Neural crest cell (in vitro differentiated cells): ENCODE data around the gene ATP10B. TPM values are rescaled to one million over a fixed set of nuclear protein-coding genes. Genes with fewer than 3 reads are reported as not detected.
"Not testable (repeated sequence)": the region's sequence is repeated elsewhere in the genome, so short reads cannot be mapped to it uniquely, and the experiment has no call there.

ENCODE experiments used
- DNase-seq: peaks from one replicate; pipeline ENCODE4 v3.0.0; 2021; ENCODE audit warnings: low read depth, mixed read lengths, low spot score
- H3K27ac Mint-ChIP-seq: one replicate; pipeline ENCODE4 v1.8.0; 2021; ENCODE audit warnings: mild to moderate bottlenecking, mixed read lengths; ENCODE audit not compliant: unreplicated experiment
- H3K27me3 Mint-ChIP-seq: 2 replicates; pipeline ENCODE4 v1.8.0; 2021; ENCODE audit warnings: low read depth, mild to moderate bottlenecking, mixed read lengths
- H3K36me3 Mint-ChIP-seq: 2 replicates; pipeline ENCODE4 v1.8.0; 2021; ENCODE audit warnings: low read depth, mild to moderate bottlenecking, mixed read lengths
- H3K4me1 Mint-ChIP-seq: 2 replicates; pipeline ENCODE4 v1.8.0; 2021; ENCODE audit warnings: mixed read lengths
- H3K4me3 Mint-ChIP-seq: one replicate; pipeline ENCODE4 v1.8.0; 2021; ENCODE audit warnings: mild to moderate bottlenecking, mixed read lengths
- H3K9me3 Mint-ChIP-seq: 2 replicates; pipeline ENCODE4 v1.8.0; 2021; ENCODE audit warnings: mixed read lengths
- CTCF ChIP-seq: fragments of 200-600 bp; sonication (generic); conservative IDR thresholded peaks from 2 replicates; pipeline ENCODE4 v1.5.0; 2021; ENCODE audit warnings: antibody characterized with exemption, mild to moderate bottlenecking
- total RNA-seq: library from RNA; stranded (reverse); gene quantifications from 2 replicates; pipeline ENCODE4 v1.2.1, GENCODE V29; 2021

The ATP10B gene
- total RNA-seq, 1 donor from 2014 or later: 10.8 TPM

GRCh38 chr5:160835818-160836528 is 16.0 kb downstream of the ATP10B start:
- Mint-ChIP-seq H3K27ac (no peak overlapping the region), H3K4me1 (peaks cover 8% of the 10 kb centered on the region), H3K27me3 (no peaks in the 10 kb centered on the region), H3K9me3 (peaks cover 9% of the 10 kb centered on the region), H3K4me3 (no peak overlapping the region), H3K36me3 (peaks cover 3% of the 10 kb centered on the region)
- no peak for TF ChIP-seq CTCF
- DNase-seq: no peak

GRCh38 chr5:160835376-160835775 is 16.6 kb downstream of the ATP10B start:
- H3K36me3 Mint-ChIP-seq: peaks cover 3% of the 10 kb centered on the region

GRCh38 chr5:160833806-160834205 is 18.2 kb downstream of the ATP10B start:
- TF ChIP-seq CTCF: no peak
- Mint-ChIP-seq H3K4me3 (no peak overlapping the region), H3K27me3 (no peaks in the 10 kb centered on the region), H3K9me3 (peaks cover 9% of the 10 kb centered on the region), H3K36me3 (peaks cover 3% of the 10 kb centered on the region), H3K4me1 (peaks cover 8% of the 10 kb centered on the region), H3K27ac (no peak overlapping the region)
- no peak for DNase-seq

More at GRCh38 chr5:160835376-160835775, 16.6 kb downstream of the ATP10B start:
- Mint-ChIP-seq H3K4me1 (peaks cover 8% of the 10 kb centered on the region), H3K27ac (no peak overlapping the region), H3K4me3 (no peak overlapping the region), H3K27me3 (no peaks in the 10 kb centered on the region), H3K9me3 (peaks cover 9% of the 10 kb centered on the region)
- TF ChIP-seq CTCF: no peak
- no peak for DNase-seq

GRCh38 chr5:160831801-160832200 is 20.2 kb downstream of the ATP10B start:
- H3K9me3 Mint-ChIP-seq: peaks cover 13% of the 10 kb centered on the region
- H3K4me1 Mint-ChIP-seq: peaks cover 8% of the 10 kb centered on the region
- no peak overlapping the region for H3K27ac Mint-ChIP-seq
- no peak overlapping the region for H3K4me3 Mint-ChIP-seq
- peaks cover 3% of the 10 kb centered on the region for H3K36me3 Mint-ChIP-seq
- TF ChIP-seq CTCF: no peak
- no peaks in the 10 kb centered on the region for H3K27me3 Mint-ChIP-seq
- DNase-seq: no peak

DNA sequence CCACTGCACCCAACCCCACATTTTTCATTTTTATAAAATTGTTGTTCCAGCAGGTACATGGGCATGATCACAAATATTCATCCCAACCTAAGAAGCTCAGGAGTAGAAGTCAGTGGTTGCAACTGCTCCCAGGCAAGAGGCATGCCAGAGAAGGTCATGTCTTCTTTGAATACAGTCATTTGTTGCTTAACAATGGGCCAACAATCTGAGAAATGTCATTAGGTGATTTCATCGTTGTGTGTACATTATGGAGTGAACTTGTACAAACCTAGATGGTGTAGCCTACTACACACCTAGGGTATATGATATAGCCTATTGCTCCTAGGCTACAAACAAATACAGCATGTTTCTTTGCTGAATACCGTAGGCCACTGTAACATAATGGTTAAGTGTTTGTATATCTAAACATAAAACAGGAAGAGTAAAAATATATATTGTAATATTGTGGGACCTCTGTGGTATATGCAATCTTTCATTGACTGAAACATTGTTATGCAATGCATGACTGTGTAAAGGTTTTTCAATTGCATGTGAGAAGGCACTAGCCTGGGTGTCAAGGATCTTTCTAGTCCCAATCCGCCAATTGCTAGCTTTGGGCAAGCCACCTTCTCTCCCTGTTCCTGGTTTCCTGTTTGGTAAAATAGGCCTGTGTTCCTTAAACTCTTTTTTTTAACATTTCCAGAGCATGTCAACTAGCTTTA is 27.6 kb downstream of the ATP10B start:
- H3K4me1 Mint-ChIP-seq: no peaks in the 10 kb centered on the region
- no peak for DNase-seq
- H3K9me3 Mint-ChIP-seq: peaks cover 20% of the 10 kb centered on the region
- H3K27me3 Mint-ChIP-seq: no peaks in the 10 kb centered on the region
- peaks cover 12% of the 10 kb centered on the region for H3K36me3 Mint-ChIP-seq
- no peak for TF ChIP-seq CTCF
- H3K4me3 Mint-ChIP-seq: no peak overlapping the region
- no peak overlapping the region for H3K27ac Mint-ChIP-seq

DNA sequence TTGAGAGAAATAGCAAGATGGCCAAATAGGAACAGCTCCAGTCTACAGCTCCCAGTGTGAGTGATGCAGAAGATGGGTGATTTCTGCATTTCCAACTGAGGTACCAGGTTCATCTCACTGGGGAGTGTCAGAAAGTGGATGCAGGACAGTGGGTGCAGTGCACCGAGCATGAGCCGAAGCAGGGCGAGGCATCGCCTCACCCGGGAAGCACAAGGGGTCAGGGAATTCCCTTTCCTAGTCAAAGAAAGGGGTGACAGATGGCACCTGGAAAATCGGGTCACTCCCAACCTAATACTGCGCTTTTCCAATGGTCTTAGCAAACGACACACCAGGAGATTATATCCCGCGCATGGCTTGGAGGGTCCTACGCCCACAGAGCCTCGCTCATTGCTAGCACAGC is 39.0 kb downstream of the ATP10B start:
- H3K27me3 Mint-ChIP-seq, H3K27ac Mint-ChIP-seq, H3K4me3 Mint-ChIP-seq, H3K4me1 Mint-ChIP-seq, H3K9me3 Mint-ChIP-seq, DNase-seq: not testable (repeated sequence)
- H3K36me3 Mint-ChIP-seq: peaks cover 11% of the 10 kb centered on the region
